HG03097 (cell line): ENCODE measurements around the gene OR52E5.

ENCODE experiments used
- ATAC-seq: cut with Tn5 transposase; IDR thresholded peaks from one replicate; pipeline ENCODE4 v1.9.1; 2021; ENCODE audit not compliant: unreplicated experiment, low FRiP score

The OR52E5 gene

GRCh38 chr11:5892908-5893307 lies at the start of gene OR52E5:
OR52E5 (plus strand) TSS chr11:5893208; CDS start chr11:5900777, 7,569 bp downstream.
- no peak for ATAC-seq

DNA sequence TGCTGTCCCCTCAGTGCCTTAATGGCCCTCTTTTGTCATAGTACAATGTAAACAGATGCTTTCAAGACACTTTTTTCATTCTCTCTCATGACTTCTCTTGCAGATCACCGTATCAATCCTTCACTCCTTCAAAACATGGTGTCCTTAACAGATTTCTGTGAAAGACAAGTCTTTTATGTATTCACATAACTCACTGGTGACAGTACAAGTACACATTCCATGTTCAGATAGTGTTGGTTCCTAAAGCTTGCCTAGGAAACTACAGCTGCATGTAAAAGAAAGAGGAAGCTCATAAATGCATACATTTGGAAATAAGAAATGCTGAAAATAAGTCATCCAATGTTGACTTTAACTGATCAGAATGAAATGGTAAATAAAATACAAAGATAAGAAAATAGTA lies 46.3 kb upstream of the OR52E5 start:
- ATAC-seq, result no peak

DNA sequence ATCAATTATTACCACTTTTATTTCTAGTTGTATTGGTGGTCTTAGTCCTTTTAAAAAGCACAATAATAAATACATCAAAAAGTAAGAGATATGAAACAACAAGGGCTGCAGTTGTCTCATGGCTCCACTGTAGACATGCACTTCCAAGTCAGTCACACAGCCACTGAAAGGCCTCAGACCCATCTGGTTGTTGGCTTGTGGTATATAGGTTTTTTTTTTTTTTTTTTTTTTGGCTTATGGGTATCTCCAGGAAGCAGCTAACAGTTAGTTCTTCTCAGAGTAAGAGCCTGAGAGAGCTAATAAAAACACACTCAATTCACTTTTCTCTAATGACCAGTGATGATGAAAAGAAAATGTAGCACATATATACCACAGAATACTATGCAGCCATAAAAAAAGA lies 45.3 kb upstream of the OR52E5 start:
- ATAC-seq, result no peak

DNA sequence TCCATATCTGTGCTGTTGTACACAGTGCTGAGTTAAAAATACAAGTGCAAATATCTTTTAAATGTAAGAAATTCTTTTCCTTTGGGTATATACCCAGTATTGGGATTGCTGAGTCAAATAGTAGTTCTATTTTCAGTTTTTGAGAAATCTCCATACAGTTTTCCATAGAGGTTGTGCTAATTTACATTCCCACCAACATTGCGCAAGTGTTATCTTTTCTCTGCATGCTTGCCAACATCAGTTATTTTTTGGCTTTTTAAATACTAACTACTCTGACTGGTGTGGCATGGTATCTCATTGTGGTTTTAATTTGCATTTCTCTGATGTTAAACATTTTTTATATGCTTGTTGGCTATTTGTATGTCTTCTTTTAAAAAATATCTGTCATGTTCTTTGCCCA lies 42.0 kb upstream of the OR52E5 start:
- ATAC-seq, result no peak

DNA sequence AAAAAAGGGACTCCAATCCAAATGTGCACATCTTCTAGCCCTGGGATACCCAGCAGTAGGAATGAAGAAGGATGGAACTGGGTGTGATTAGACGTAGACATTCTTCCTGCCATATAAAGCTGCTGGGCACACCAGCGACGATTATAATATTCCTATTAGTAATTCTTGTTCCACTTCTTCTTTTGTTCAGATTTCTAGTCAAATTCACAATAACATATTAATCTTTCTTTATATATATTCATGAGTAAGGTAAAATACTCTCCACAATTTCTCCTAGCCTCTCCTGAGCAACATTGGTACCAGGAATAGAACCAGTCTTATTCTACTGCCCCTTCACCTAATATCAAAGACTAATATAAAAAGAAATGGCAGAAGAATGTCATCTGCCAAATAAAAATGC lies 35.4 kb upstream of the OR52E5 start, which contains the start of gene OR52E8:
Gene OR52E8 (minus strand): TSS at position 101 of the 400 bp plus-strand sequence. CDS start 0 bp downstream, at position 101.
- ATAC-seq, result no peak

DNA sequence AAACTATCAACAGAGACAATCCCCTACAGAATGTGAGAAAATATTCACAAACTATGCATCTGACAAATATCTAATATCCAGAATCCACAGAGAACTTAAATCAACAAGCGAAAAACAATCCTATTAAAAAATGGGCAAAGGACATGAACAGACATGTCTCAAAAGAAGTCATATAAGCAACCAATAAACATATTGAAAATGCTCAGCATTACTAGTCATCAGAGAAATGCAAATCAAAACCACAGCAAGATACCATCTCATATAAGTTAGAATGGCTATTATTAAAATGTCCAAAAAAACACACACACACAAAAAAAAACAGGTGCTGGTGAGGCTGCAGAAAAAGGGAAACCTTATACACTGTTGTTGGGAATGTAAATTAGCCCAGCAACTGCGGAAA lies 27.2 kb upstream of the OR52E5 start:
- ATAC-seq, result no peak

DNA sequence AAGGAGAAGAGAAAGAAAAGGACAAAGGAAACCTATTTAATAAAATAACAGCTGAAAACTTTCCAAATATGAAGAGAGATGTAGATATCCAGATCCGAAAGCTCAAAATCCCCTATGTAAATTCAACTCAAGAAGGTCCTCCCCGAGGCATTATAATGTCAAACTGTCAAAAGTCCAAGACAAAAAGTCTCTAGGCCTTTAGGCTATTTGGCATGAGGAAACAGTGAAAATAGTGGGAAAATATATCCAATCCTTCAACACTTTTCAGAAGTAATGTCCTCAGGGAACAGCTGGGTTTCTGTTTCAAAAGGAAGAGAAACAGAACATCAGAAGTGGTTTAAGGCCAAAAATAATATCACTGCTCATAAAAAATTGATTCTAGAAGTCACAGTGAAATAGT lies 14.4 kb upstream of the OR52E5 start:
- ATAC-seq, result no peak

DNA sequence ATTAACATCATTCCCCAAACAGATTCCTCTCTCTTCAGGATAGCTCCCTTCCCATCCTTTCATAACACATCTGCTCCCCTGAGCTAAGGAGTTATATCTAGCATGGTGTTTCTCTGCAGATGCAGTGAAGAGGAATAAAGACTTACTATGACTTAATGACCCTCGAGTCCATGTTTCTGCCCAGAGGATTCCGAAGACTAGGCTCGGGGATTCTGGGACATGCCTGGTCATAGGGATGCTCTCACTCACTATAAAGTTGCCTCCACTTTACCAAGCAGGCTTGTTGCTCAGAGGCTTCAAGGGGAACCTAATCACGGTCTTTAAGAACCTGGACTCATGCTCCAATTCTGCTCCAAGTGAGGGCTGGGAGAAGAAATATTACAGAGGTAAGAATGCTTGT lies 12.7 kb upstream of the OR52E5 start, which contains the start of gene OR52E4:
Gene OR52E4 (plus strand): TSS at position 301 of the 400 bp plus-strand sequence. CDS start 3,664 bp downstream, outside the sequence.
- no peak for ATAC-seq

DNA sequence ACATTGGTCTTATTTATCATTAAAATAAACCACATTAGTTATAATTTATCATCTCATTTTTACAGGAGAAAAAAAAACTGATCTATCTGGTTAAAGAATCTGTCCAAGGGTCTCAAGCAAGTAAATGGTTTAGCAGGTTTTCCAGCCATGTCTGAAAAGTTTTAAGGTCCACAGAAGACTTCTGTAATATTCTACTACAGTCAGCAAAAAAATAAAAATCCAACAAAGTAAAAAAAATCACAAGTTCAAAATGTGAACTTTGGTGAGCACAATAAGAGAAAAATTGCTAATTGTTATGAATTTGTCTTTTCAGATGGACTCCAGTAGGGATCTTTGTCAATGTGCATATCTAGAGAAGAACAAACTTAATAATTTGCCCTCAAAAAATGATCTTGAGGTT lies 11.3 kb upstream of the OR52E5 start:
- ATAC-seq, result no peak

DNA sequence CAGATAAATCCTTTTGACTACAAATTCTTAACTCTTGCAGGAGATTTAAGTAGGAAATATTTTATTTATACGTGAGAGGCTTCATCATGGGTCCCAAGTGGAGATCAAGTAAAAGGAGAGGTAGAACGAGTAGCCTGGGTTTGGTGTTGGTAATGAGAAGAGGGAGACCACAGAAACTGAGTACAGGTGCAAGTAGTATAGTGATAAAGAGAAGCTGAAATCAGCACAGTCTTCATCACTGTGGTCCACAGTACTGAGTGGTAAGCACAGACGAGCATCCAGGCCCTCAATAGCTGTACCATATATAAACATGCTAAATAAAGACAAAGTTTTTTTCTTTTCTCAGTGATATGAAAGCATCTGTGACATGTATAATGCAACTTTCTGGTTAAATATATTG lies 5.8 kb upstream of the OR52E5 start:
- no peak for ATAC-seq

- no peak for ATAC-seq
These were observed 5.3 kb upstream of the OR52E5 start for GRCh38 chr11:5887661-5888060.

- ATAC-seq, result no peak
These were observed 1.7 kb upstream of the OR52E5 start for GRCh38 chr11:5891216-5891800.

- ATAC-seq, result no peak
These were observed 6.5 kb downstream of the OR52E5 start for GRCh38 chr11:5899534-5899933.

- no peak for ATAC-seq
These were observed 17.5 kb downstream of the OR52E5 start for GRCh38 chr11:5910540-5910939.

- ATAC-seq, result peak; percentile 86
These were observed 29.9 kb downstream of the OR52E5 start for GRCh38 chr11:5922749-5923426.

- peak; percentile 27 for ATAC-seq
These were observed 30.4 kb downstream of the OR52E5 start for GRCh38 chr11:5923427-5923776.

- no peak for ATAC-seq
These were observed 30.8 kb downstream of the OR52E5 start for GRCh38 chr11:5923794-5924193.

- no peak for ATAC-seq
These were observed 35.3 kb downstream of the OR52E5 start for GRCh38 chr11:5928271-5928670.

- no peak for ATAC-seq
These were observed 35.8 kb downstream of the OR52E5 start for GRCh38 chr11:5928811-5929210.

GRCh38 chr11:5929571-5930368 lies 36.8 kb downstream of the OR52E5 start:
- ATAC-seq, result no peak

DNA sequence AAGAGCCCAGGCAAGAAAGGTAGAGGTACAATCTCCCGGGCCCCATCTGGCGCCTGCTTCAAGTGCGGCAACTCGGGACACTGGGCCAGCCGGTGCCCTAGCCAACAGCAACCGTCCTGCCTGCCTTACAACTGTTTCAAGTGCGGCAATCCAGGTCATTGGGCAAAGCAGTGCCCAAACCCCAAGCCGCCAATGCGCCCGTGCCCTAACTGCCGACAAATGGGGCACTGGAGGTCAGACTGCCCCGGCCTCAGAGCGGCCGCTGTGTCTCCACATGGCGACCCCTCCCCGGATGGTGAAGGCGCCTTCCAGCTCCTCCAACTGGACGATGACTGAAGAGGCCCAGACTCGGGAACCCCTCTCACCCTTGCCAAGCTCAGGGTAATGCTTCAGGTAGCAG lies 37.6 kb downstream of the OR52E5 start:
- no peak for ATAC-seq

GRCh38 chr11:5931061-5931460 lies 38.1 kb downstream of the OR52E5 start:
- no peak for ATAC-seq
